ENCODE results near the gene FOXA3. TPM values are rescaled to one million over a fixed set of nuclear protein-coding genes. Genes with fewer than 3 reads are reported as not detected.

Gene FOXA3
- total RNA-seq, 4 donors from 2014 or later: not detected

GRCh38 chr19:45900738-45901431 is 36.8 kb downstream of the FOXA3 start:
- TF ChIP-seq CTCF (IDR thresholded peaks at IDR 0.05; ENCODE audit: low read depth): no peak

- no peak for TF ChIP-seq CTCF (IDR thresholded peaks at IDR 0.05; ENCODE audit: low read depth)
Measured at GRCh38 chr19:45901432-45901911, 37.3 kb downstream of the FOXA3 start.

GRCh38 chr19:45901912-45902650 is 38.0 kb downstream of the FOXA3 start, which contains the start of gene MYPOP:
MYPOP (minus strand) TSS chr19:45902613; CDS start chr19:45901773, 840 bp downstream.
- TF ChIP-seq CTCF (IDR thresholded peaks at IDR 0.05; ENCODE audit: low read depth): no peak

- no peak for TF ChIP-seq CTCF (IDR thresholded peaks at IDR 0.05; ENCODE audit: low read depth)
Measured at GRCh38 chr19:45902651-45903625, 38.8 kb downstream of the FOXA3 start.

DNA sequence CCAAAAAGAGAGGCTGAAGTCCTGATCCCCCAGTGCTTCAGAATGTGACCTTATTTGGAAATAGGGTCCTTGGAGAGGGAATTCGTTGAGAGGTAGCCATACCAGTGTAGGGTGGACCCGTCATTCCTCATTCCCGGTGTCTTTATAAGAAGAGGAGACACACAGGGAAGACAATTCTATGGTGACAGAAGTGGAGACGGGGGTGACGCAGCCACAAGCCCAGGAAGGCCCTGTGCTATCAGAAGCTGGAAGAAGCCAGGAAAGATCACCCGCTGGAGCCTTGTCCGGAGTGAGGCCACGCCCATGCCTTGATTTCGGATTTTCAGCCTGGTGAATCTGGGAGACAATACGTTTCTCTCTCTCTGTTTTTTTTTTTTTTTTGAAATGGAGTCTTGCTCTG is 40.9 kb downstream of the FOXA3 start:
- TF ChIP-seq CTCF (IDR thresholded peaks at IDR 0.05; ENCODE audit: low read depth): no peak

GRCh38 chr19:45906221-45906620 is 42.1 kb downstream of the FOXA3 start:
- no peak for TF ChIP-seq CTCF (IDR thresholded peaks at IDR 0.05; ENCODE audit: low read depth)

Data from subcutaneous adipose tissue (tissue), 4 donors.